SKM-1 (cell line): Measurements from ENCODE around the gene HSD11B1.

Source experiments
- DNase-seq: peaks from one replicate; lab custom pipeline; 2025; ENCODE audit not compliant: unreplicated experiment; lab: John Stamatoyannopoulos, UW

Gene HSD11B1

GRCh38 chr1:209780268-209780667 lies 75.6 kb downstream of the HSD11B1 start:
- no peak for DNase-seq

DNA sequence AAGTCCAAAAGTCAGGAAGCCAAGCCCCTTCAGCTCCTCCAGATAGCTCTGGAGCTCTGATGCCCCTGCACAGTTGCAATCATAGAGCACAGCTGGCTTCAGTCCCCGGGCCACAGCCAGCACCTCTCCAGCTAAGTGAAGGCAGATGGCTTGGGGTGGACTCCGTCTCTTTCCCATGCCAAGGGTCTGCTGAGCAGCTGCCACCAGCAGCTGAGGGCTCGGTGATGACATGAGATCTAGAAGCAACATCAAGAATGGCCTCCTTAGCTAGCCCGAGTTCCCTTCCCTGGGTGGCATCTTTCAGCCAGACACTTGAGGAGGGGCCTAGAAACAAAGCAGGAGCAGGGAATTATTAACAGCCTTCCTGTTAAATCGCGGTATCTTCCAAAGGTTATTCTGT lies 78.7 kb downstream of the HSD11B1 start:
- no peak for DNase-seq
